ENCODE data around the gene ENC1. TPM values are rescaled to one million over a fixed set of nuclear protein-coding genes. Genes with fewer than 3 reads are reported as not detected.
"Not testable (repeated sequence)": the region's sequence is repeated elsewhere in the genome, so short reads cannot be mapped to it uniquely, and the experiment has no call there.

Gene ENC1
- polyA plus RNA-seq, 3 donors = 6.9 to 9.9 (median 9.6) TPM

DNA sequence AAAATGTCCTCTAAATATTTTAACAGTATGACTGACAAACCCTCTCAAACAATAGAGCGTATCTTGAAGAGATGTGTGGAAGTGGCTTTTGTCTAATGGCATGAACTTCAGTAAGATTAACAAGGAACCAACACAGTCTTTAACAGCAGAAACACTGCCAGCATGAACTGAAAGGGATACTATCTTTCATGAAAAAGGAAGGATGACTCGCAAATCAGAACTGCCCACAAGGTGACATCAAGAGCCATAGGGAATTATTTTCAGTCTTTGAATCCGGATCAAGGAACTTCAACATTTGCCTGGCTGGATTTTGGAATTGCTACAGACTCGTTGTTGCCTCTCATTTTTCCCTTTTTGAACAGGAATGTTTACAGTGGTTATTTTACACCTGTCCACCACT, 39.4 kb upstream of the ENC1 start:
- DNase-seq = no peak
- H4K20me1 ChIP-seq (ENCODE audit: insufficient read depth, low read length) = no peaks in the 10 kb centered on the region
- peaks cover 0 to 1% (median 0%) of the 10 kb centered on the region in 7 donors for H3K9me3 Mint-ChIP-seq
- intact Hi-C loops (cut with micrococcal nuclease) = loop anchor here in 1 of 2 donors (10.0 kb wide), 1 partner anchor 235 kb away; no protein-coding TSS in a partner anchor
- no peak overlapping the region for H3K4me2 ChIP-seq (replicated peaks; ENCODE audit: extremely low read depth, low read length, poor library complexity, severe bottlenecking)
- no peak overlapping the region for H3K9ac ChIP-seq (ENCODE audit: insufficient read depth, low read length, poor library complexity, severe bottlenecking)
- TF ChIP-seq, protein P1, sequence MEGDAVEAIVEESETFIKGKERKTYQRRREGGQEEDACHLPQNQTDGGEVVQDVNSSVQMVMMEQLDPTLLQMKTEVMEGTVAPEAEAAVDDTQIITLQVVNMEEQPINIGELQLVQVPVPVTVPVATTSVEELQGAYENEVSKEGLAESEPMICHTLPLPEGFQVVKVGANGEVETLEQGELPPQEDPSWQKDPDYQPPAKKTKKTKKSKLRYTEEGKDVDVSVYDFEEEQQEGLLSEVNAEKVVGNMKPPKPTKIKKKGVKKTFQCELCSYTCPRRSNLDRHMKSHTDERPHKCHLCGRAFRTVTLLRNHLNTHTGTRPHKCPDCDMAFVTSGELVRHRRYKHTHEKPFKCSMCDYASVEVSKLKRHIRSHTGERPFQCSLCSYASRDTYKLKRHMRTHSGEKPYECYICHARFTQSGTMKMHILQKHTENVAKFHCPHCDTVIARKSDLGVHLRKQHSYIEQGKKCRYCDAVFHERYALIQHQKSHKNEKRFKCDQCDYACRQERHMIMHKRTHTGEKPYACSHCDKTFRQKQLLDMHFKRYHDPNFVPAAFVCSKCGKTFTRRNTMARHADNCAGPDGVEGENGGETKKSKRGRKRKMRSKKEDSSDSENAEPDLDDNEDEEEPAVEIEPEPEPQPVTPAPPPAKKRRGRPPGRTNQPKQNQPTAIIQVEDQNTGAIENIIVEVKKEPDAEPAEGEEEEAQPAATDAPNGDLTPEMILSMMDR (IDR thresholded peaks at IDR 0.05) = no peak
- H2AFZ ChIP-seq (ENCODE audit: insufficient read depth, low read depth, low read length, poor library complexity, severe bottlenecking) = peak overlapping the region; percentile 35
- peaks cover under 1% of the 10 kb centered on the region for H3K79me2 ChIP-seq (ENCODE audit: insufficient read depth, low read length)
- H3K27me3 Mint-ChIP-seq (ENCODE audit: low read depth in 3 of 3) = peaks cover 0 to 7% (median 6%) of the 10 kb centered on the region in 3 donors
- WGBS (ENCODE audit: insufficient coverage) = 57% methylated on average over 2 of the region's 4 CpGs
- no peak overlapping the region for H3K27ac Mint-ChIP-seq
- H3K27ac ChIP-seq (ENCODE audit: low read depth in 1 of 2, low read length in 2 of 2) = no peak overlapping the region
- H3K27me3 ChIP-seq (ENCODE audit: control insufficient read depth in 2 of 2, insufficient read depth in 2 of 2, low read length in 2 of 2) = no peaks in the 10 kb centered on the region
- H3K9me3 ChIP-seq (replicated peaks in 1 of 2; ENCODE audit: control insufficient read depth in 1 of 2, insufficient read depth in 1 of 2, low read length in 2 of 2) = no peaks in the 10 kb centered on the region
- H3K36me3 Mint-ChIP-seq = no peaks in the 10 kb centered on the region
- H3K36me3 ChIP-seq (replicated peaks in 1 of 2; ENCODE audit: control insufficient read depth in 1 of 2, insufficient read depth in 2 of 2, low read length in 2 of 2) = no peaks in the 10 kb centered on the region
- peaks cover 3% of the 10 kb centered on the region for H3K4me1 Mint-ChIP-seq
- no peak overlapping the region for H3K4me3 ChIP-seq (replicated peaks in 1 of 3; ENCODE audit: low read depth in 2 of 3, low read length in 3 of 3)
- H3K4me1 ChIP-seq (ENCODE audit: control insufficient read depth in 1 of 2, insufficient read depth in 2 of 2, low read length in 2 of 2) = peaks cover 0 to 3% of the 10 kb centered on the region in 2 donors
- H3K4me3 Mint-ChIP-seq = no peak overlapping the region

- not testable (repeated sequence) for H3K36me3 Mint-ChIP-seq; H3K79me2 ChIP-seq (ENCODE audit: insufficient read depth, low read length); H3K27me3 ChIP-seq (ENCODE audit: control insufficient read depth in 2 of 2, insufficient read depth in 2 of 2, low read length in 2 of 2); H3K9ac ChIP-seq (ENCODE audit: insufficient read depth, low read length, poor library complexity, severe bottlenecking); H2AFZ ChIP-seq (ENCODE audit: insufficient read depth, low read depth, low read length, poor library complexity, severe bottlenecking); H3K4me3 ChIP-seq (replicated peaks in 1 of 3; ENCODE audit: low read depth in 2 of 3, low read length in 3 of 3); H4K20me1 ChIP-seq (ENCODE audit: insufficient read depth, low read length); H3K36me3 ChIP-seq (replicated peaks in 1 of 2; ENCODE audit: control insufficient read depth in 1 of 2, insufficient read depth in 2 of 2, low read length in 2 of 2); H3K9me3 Mint-ChIP-seq; H3K4me1 ChIP-seq (ENCODE audit: control insufficient read depth in 1 of 2, insufficient read depth in 2 of 2, low read length in 2 of 2); H3K27me3 Mint-ChIP-seq (ENCODE audit: low read depth in 3 of 3); H3K27ac ChIP-seq (ENCODE audit: low read depth in 1 of 2, low read length in 2 of 2); DNase-seq; H3K9me3 ChIP-seq (replicated peaks in 1 of 2; ENCODE audit: control insufficient read depth in 1 of 2, insufficient read depth in 1 of 2, low read length in 2 of 2); H3K4me2 ChIP-seq (replicated peaks; ENCODE audit: extremely low read depth, low read length, poor library complexity, severe bottlenecking); H3K27ac Mint-ChIP-seq; H3K4me1 Mint-ChIP-seq; H3K4me3 Mint-ChIP-seq
- intact Hi-C loops (cut with micrococcal nuclease) = loop anchor here in 1 of 2 donors (10.0 kb wide), 1 partner anchor 236 kb away; no protein-coding TSS in a partner anchor
- WGBS (ENCODE audit: insufficient coverage) = 88% methylated on average over 2 of the region's 3 CpGs
Observed at GRCh38 chr5:74679300-74679699, 38.8 kb upstream of the ENC1 start.

- intact Hi-C loops (cut with micrococcal nuclease) = loop anchor here in 1 of 2 donors (10.0 kb wide), 1 partner anchor 237 kb away; no protein-coding TSS in a partner anchor
- not testable (repeated sequence) for H3K9me3 ChIP-seq (replicated peaks in 1 of 2; ENCODE audit: control insufficient read depth in 1 of 2, insufficient read depth in 1 of 2, low read length in 2 of 2); H2AFZ ChIP-seq (ENCODE audit: insufficient read depth, low read depth, low read length, poor library complexity, severe bottlenecking); H4K20me1 ChIP-seq (ENCODE audit: insufficient read depth, low read length); H3K27ac Mint-ChIP-seq; H3K9ac ChIP-seq (ENCODE audit: insufficient read depth, low read length, poor library complexity, severe bottlenecking); DNase-seq; H3K9me3 Mint-ChIP-seq; H3K4me3 ChIP-seq (replicated peaks in 1 of 3; ENCODE audit: low read depth in 2 of 3, low read length in 3 of 3); H3K4me2 ChIP-seq (replicated peaks; ENCODE audit: extremely low read depth, low read length, poor library complexity, severe bottlenecking); H3K79me2 ChIP-seq (ENCODE audit: insufficient read depth, low read length); H3K27ac ChIP-seq (ENCODE audit: low read depth in 1 of 2, low read length in 2 of 2); H3K36me3 Mint-ChIP-seq; H3K4me1 ChIP-seq (ENCODE audit: control insufficient read depth in 1 of 2, insufficient read depth in 2 of 2, low read length in 2 of 2); H3K4me1 Mint-ChIP-seq; H3K4me3 Mint-ChIP-seq; H3K27me3 Mint-ChIP-seq (ENCODE audit: low read depth in 3 of 3); H3K27me3 ChIP-seq (ENCODE audit: control insufficient read depth in 2 of 2, insufficient read depth in 2 of 2, low read length in 2 of 2); H3K36me3 ChIP-seq (replicated peaks in 1 of 2; ENCODE audit: control insufficient read depth in 1 of 2, insufficient read depth in 2 of 2, low read length in 2 of 2)
- WGBS (ENCODE audit: insufficient coverage) = no CpG with 5 or more reads among the region's 3 CpGs
Observed at GRCh38 chr5:74678123-74678522, 37.6 kb upstream of the ENC1 start.

DNA sequence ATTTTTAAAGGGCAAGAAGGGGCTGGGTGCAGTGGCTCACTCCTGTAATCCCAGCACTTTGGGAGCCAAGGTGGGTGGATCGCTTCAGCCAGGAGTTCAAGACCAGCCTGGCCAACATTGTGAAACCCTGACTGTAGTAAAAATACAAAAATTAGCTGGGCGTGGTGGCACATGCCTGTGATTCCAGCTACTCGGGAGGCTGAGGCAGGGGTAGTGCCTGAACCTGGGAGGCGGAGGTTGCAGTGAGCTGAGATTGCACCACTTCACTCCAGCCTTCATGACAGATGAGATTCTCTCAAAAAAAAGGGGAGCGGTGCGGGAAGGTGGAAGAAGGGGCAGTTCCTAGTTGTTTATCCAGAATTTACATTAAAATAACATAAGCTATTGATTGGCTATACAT, 35.9 kb upstream of the ENC1 start:
- H3K4me3 Mint-ChIP-seq; H3K27me3 ChIP-seq (ENCODE audit: control insufficient read depth in 2 of 2, insufficient read depth in 2 of 2, low read length in 2 of 2); H3K79me2 ChIP-seq (ENCODE audit: insufficient read depth, low read length); DNase-seq; H3K9me3 ChIP-seq (replicated peaks in 1 of 2; ENCODE audit: control insufficient read depth in 1 of 2, insufficient read depth in 1 of 2, low read length in 2 of 2); H3K4me2 ChIP-seq (replicated peaks; ENCODE audit: extremely low read depth, low read length, poor library complexity, severe bottlenecking); H3K36me3 ChIP-seq (replicated peaks in 1 of 2; ENCODE audit: control insufficient read depth in 1 of 2, insufficient read depth in 2 of 2, low read length in 2 of 2); H3K9me3 Mint-ChIP-seq; H3K36me3 Mint-ChIP-seq; H4K20me1 ChIP-seq (ENCODE audit: insufficient read depth, low read length); H3K27ac Mint-ChIP-seq; H3K4me1 ChIP-seq (ENCODE audit: control insufficient read depth in 1 of 2, insufficient read depth in 2 of 2, low read length in 2 of 2); H3K27me3 Mint-ChIP-seq (ENCODE audit: low read depth in 3 of 3); H3K4me3 ChIP-seq (replicated peaks in 1 of 3; ENCODE audit: low read depth in 2 of 3, low read length in 3 of 3); H2AFZ ChIP-seq (ENCODE audit: insufficient read depth, low read depth, low read length, poor library complexity, severe bottlenecking); H3K27ac ChIP-seq (ENCODE audit: low read depth in 1 of 2, low read length in 2 of 2); H3K9ac ChIP-seq (ENCODE audit: insufficient read depth, low read length, poor library complexity, severe bottlenecking); H3K4me1 Mint-ChIP-seq: not testable (repeated sequence)
- WGBS (ENCODE audit: insufficient coverage) = 87% methylated on average over 3 of the region's 6 CpGs
- intact Hi-C loops (cut with micrococcal nuclease) = loop anchor here in 1 of 2 donors (10.0 kb wide), 1 partner anchor 238 kb away; no protein-coding TSS in a partner anchor
